Measurements from ENCODE around the gene TPH2.

DNA sequence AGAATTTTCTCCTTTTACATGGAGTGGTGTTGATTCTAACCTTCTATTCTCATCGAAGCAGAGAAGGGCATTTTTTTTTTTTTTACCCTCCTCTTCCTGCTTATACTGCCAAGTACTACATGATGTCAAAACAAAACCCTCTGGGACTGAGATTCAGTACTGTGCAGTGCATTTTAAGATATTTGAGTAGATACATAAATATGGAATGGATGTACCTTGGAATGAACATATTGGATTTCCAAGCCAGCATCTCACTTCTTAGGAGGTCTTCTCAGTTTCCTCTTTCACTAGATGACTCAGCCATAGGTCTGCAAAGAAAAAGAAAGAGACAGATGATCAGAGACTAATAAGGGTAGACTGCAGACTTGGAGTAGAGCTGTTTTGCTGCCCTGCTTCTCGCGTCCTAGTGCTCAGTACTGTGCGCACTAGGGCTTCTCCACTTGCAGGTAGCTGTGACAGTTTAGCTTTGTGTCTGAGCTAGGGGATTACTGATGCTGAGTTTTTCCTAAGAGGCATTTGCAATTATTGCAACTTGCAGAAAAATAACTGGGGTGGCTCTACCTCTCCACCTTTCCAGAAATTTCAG lies 20.4 kb downstream of the TPH2 start:
- TF ChIP-seq CTCF (IDR thresholded peaks at IDR 0.05), result no peak
- no peak for TF ChIP-seq POLR2A (IDR thresholded peaks at IDR 0.05)

Measured in esophagus squamous epithelium (tissue), 4 donors.